Right cardiac atrium (tissue), 5 donors: ENCODE results near the gene MAP3K2. TPM values are rescaled to one million over a fixed set of nuclear protein-coding genes. Genes with fewer than 3 reads are reported as not detected.
"Not testable (repeated sequence)": the region's sequence is repeated elsewhere in the genome, so short reads cannot be mapped to it uniquely, and the experiment has no call there.

Source experiments
- ATAC-seq, 2 donors: fragments of 200-7000 bp; cut with Tn5 transposase; one replicate each; pipeline versions ENCODE4 v1.8.0 to v1.9.1; 2020; ENCODE audit warnings: moderate library complexity in 2 of 2, mild to moderate bottlenecking in 1 of 2
- DNase-seq, 3 donors: peaks; one replicate each; pipeline ENCODE4 v3.0.0-alpha.2; 2020
- H3K27ac ChIP-seq: one replicate; pipeline ENCODE4 v1.5.1; 2013; ENCODE audit warnings: mild to moderate bottlenecking, low read length, control low read depth, moderate library complexity
- H3K27me3 ChIP-seq: one replicate; pipeline ENCODE4 v1.6.1; 2013; ENCODE audit not compliant: control insufficient read depth, insufficient read depth
- H3K4me1 ChIP-seq: one replicate; pipeline ENCODE4 v1.6.1; 2013; ENCODE audit warnings: low read length; ENCODE audit not compliant: control insufficient read depth, insufficient read depth
- H3K4me3 ChIP-seq: one replicate; pipeline ENCODE4 v1.5.1; 2013; ENCODE audit warnings: low read length, control low read depth
- H3K9me3 ChIP-seq: one replicate; pipeline ENCODE4 v1.6.1; 2013; ENCODE audit warnings: low read length; ENCODE audit not compliant: control insufficient read depth
- WGBS: extraction: QIAGEN DNeasy Blood & Tissue Kit; methylation state at CpG from one replicate; pipeline ENCODE4 v1.1.7; 2013; 5-methylcytosine and 5-hydroxymethylcytosine counted together
- intact Hi-C, 4 donors: fragments of 100-400 bp; cut with DNase I; formaldehyde crosslinking; loops; one replicate each; pipeline versions ENCODE4 v1.11.0 to v1.14.0; 2022 to 2023
- polyA plus RNA-seq: library from polyadenylated mRNA; stranded (reverse); fragments of 200-250 nt; gene quantifications from one replicate; pipeline ENCODE4 v1.2.3, GENCODE V29; 2013
- total RNA-seq, 4 donors: library from RNA; stranded (reverse); fragmentation: NEBNext Ultra II Directional; extraction: Animal tissue kit (Norgen Biotek cat#: 25700); gene quantifications; one replicate each; pipeline ENCODE4 v1.2.1, GENCODE V29; 2021
- donor health status: healthy with polysubstance abuse.
- donor health status: DM: no; HTN: yes; CAD: no.
- donor health status: DM: no; HTN: no; CAD: no.
- donor health status: DM: no; HTN: yes; CAD: no; lungs with severe emphysema.
- donor health status: DM: yes; HTN: yes; CAD: no.

The MAP3K2 gene
- total and polyA plus RNA-seq, 5 donors: 4.3 to 34.3 (median 30.7) TPM

DNA sequence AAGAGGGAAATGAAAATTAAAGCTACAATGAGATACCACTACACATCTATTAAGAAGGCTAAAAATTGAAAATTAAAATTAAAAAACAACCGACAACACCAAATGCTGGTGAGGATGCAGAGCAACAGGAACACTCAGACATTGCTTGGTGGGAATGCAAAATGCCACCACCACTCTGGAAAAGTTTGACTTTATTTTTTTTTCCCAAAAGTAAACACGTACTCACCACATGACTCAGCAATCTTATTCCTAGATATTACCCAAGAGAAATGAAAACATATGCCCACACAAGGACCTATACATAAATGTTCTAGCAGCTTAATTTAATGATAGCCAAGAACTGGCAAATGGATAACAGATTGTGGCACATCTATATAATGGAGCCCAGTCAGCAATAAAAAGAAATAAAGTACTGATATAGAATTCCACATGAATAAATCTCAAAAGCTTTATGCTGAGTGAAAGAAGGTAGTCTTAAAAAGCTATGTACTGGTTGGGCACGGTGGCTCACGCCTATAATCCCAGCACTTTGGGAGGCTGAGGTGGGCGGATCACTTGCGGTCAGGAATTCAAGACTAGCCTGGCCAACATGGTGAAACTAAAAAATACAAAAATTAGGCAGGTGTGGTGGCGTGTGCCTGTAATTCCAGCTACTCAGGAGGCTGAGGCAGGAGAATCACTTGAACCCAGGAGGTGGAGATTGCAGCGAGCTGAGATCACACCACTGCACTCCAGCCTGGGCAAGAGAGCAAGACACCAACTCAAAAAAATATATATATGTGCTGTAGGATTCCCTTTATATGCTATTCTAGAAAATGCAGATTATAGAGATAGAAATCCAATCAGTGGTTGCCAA lies 26.2 kb upstream of the MAP3K2 start:
- 87% methylated on average over 8 of the region's 8 CpGs for WGBS
- no peak for ATAC-seq
- DNase-seq: no peak
- Histone ChIP-seq H3K9me3 (no peaks in the 10 kb centered on the region), H3K4me1 (no peaks in the 10 kb centered on the region), H3K4me3 (no peak overlapping the region), H3K27ac (no peak overlapping the region), H3K27me3 (no peaks in the 10 kb centered on the region)
- intact Hi-C loops: loop anchor here in 2 of 4 donors (10.0 kb wide), 2 partner anchors 49 to 69 kb away; no protein-coding TSS in a partner anchor

DNA sequence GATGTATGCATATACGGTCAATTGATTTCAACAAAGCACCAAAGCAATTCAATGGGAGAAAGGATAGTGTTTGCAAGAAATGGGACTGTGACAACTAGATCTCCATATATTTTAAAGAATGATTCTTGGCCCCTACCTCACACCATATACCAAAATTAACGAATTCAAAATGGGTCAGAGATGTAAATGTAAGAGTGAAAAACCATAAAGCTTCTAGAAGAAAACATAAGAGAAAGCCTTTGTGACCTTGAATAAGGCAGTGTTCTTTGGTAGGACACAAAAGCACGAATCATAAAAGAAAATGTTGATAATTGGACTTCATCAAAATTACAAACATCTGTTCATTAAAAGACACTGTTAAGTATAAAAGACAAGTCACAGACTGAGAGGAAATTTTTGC lies 25.4 kb upstream of the MAP3K2 start:
- no peaks in the 10 kb centered on the region for H3K4me1 ChIP-seq
- 85% methylated on average over 3 of the region's 3 CpGs for WGBS
- H3K4me3 ChIP-seq: no peak overlapping the region
- ATAC-seq (no peak), DNase-seq (no peak)
- H3K27ac ChIP-seq: no peak overlapping the region
- H3K9me3 ChIP-seq: no peaks in the 10 kb centered on the region
- no peaks in the 10 kb centered on the region for H3K27me3 ChIP-seq
- intact Hi-C loops: loop anchor here in 2 of 4 donors (10.0 kb wide), 2 partner anchors 48 to 68 kb away; no protein-coding TSS in a partner anchor

DNA sequence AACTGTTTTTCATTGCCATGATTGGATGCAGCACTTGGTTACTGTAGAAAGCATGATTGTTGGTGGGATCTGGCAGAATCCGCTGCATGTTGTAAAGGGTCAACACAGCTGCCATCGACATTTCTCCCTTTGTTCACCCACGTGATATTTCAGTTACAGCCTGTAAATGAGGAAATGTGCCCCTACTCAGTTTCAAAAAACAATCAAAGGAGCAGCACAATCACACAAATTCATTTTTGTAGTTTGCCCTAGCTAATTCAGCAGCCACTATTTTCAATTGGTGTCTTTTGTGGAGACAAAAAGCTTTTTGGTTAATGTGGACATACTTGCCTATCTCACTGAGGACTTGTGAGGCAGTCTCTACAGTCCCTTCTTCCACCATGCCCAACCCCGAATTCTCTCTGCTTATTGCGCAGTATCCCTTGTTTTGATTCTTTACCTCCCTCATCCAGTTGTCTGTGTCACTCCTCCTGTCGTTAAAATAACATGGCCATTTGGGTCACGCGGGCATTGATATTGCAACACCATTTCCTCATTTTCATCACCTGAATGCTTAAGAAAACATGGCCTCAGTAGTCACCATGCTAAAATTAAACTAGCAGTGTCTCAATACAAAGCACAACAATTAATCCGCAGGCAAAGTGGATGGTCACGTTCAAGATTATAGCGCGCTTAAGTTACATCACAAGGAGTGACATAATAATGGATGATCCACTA lies 24.0 kb upstream of the MAP3K2 start:
- Histone ChIP-seq H3K27ac (no peak overlapping the region), H3K4me1 (no peaks in the 10 kb centered on the region), H3K4me3 (no peak overlapping the region), H3K9me3 (no peaks in the 10 kb centered on the region), H3K27me3 (no peaks in the 10 kb centered on the region)
- intact Hi-C loops: loop anchor here in 2 of 4 donors (10.0 kb wide), 2 partner anchors 47 to 67 kb away; no protein-coding TSS in a partner anchor
- ATAC-seq: no peak
- WGBS: 73% methylated on average over 12 of the region's 12 CpGs
- no peak for DNase-seq

DNA sequence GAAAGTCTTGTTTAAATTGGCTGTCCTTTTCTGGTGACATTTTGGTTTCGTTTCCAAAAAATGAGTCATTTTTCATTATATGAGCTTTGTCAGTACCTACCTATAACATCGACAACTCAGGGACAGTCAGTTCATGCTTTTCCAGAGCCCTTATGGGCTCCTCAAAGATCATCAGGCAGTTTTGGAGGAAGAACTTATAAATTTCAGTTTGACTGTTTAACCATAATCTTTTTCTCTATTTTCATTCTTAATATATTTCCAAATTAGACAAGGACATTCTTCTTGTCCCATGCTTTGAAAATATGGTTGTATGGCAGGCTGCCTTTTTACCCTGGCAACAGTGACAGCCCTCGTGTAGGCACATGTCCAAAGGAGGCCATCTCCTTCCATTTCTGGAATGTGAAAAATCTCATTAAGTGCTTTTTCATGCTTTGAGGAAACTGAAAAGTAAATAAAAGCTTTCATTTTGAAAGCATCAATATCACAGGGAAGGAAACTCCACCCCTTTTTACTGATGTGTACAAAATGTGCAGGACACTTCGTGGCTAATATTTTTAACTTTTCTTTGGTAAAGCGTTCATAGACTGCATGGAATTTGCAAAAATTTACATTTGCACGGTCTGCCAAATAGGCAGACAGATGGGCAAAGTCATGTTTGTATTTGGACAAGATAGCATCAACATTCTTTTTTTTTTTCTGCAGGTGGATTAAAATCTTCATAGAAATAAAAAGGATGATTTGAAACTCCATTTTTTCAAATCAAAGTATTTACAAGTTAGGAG lies 23.3 kb upstream of the MAP3K2 start:
- Histone ChIP-seq H3K27me3 (no peaks in the 10 kb centered on the region), H3K9me3 (no peaks in the 10 kb centered on the region), H3K27ac (no peak overlapping the region), H3K4me1 (no peaks in the 10 kb centered on the region), H3K4me3 (no peak overlapping the region)
- WGBS: 26% methylated on average over 6 of the region's 6 CpGs
- DNase-seq (peak in 1 of 3 donors; percentile 30), ATAC-seq (no peak)
- intact Hi-C loops: loop anchor here in 2 of 4 donors (10.0 kb wide), 2 partner anchors 46 to 66 kb away; no protein-coding TSS in a partner anchor

DNA sequence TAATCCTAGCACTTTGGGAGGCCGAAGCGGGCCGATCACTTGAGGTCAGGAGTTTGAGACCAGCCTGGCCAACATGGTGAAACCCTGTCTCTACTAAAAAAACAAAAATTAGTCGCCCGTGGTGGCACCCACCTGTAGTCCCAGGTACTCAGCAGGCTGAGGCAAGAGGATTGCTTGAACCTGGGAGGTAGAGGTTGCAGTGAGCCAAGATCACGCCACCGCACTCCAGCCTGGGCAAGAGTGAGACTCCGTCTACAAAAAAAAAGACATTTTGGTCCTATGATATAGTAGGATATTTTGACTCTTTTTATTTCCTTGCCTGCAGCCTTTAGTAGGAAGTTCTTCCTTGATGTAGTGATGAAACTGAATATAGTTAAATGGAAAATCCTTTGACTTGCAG lies 21.9 kb upstream of the MAP3K2 start:
- 98% methylated on average over 8 of the region's 8 CpGs for WGBS
- DNase-seq, H3K9me3 ChIP-seq, H3K4me1 ChIP-seq, ATAC-seq, H3K4me3 ChIP-seq, H3K27me3 ChIP-seq, H3K27ac ChIP-seq: not testable (repeated sequence)
- intact Hi-C loops: loop anchor here in 2 of 4 donors (10.0 kb wide), 2 partner anchors 45 to 65 kb away; no protein-coding TSS in a partner anchor

DNA sequence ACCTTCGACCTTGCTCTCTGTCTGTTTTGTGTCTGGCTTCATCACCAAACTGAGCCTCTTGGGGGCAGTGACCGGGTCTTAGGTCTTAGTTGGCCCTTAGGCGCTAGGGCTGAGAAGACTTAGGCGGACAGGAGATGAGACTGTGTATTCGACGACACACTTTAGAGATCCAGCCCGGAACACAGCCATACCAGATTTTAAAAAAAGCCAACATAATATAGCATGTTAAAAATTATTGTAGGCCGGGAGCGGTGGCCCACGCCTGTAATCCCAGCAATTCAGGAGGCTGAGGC lies 21.0 kb upstream of the MAP3K2 start:
- DNase-seq (no peak), ATAC-seq (no peak)
- H3K4me3 ChIP-seq: no peak overlapping the region
- peak overlapping the region; percentile 59 for H3K27ac ChIP-seq
- no peaks in the 10 kb centered on the region for H3K27me3 ChIP-seq
- WGBS: 87% methylated on average over 10 of the region's 10 CpGs
- no peaks in the 10 kb centered on the region for H3K9me3 ChIP-seq
- peaks cover 2% of the 10 kb centered on the region for H3K4me1 ChIP-seq
- intact Hi-C loops: no loop called here

DNA sequence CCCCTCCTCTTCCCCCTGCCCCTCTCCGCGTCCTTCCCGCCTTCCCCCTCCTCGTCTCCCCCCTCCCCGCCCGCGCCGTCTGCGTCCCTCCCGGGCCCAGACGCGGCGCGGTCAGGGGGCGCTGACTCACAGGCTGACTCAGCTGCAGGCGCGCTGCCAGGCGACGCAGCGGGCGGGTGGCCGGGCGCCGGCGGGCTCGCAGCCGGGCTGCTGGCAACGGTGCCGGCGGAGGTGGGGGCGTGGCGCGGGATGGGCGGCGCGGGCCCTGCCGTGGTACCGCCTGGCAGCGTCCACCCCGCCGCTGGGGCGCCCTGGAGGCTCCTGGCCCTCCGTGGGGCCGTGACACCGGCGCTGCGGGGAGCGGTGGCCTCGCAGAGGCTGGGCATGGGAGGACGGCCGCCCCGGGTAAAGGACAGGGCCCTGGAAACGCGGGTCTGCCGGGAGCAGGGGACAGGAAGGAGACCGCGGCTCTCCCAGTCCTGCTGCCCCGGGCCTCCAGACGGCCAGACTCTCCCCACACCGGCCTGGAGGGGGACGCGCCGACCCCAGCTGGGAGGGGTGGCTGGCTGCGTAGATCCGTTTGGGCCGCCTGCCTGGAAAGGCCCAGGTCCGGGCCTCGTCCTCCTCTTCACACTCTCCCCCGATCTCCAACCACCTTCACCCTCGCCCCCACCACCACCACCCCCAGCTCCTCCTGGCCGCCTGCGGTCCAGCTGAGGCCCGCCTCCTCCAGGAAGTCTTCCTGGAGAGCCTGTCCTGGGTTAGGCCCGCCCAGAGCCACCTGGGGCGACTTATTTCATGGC lies 20.4 kb upstream of the MAP3K2 start:
- intact Hi-C loops: no loop called here
- H3K4me3 ChIP-seq: peak overlapping the region; percentile 41
- no peaks in the 10 kb centered on the region for H3K27me3 ChIP-seq
- DNase-seq (peak; percentile 92 to 97 (median 97)), ATAC-seq (peak; percentile 94 to 96)
- peak overlapping the region; percentile 59 for H3K27ac ChIP-seq
- 6% methylated on average over 75 of the region's 75 CpGs for WGBS
- peaks cover 2% of the 10 kb centered on the region for H3K4me1 ChIP-seq
- no peaks in the 10 kb centered on the region for H3K9me3 ChIP-seq

DNA sequence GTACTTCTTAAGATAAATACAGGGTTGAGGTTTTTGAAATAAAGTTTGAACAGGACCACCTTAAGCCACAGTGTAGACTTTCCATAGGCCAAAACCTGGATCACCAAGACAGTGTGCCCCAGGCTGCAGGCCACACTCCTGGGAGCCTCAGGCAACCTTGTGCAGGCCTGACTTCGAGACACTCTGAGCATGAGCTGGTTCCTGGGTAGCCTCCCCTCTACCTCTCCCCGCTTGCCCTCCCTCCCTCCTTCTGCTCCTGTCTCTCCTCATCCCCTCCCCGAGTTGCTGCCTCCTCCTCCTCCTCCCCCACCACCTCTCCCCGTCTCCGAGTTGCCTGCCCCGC lies 19.9 kb upstream of the MAP3K2 start:
- intact Hi-C loops: no loop called here
- Histone ChIP-seq H3K27me3 (no peaks in the 10 kb centered on the region), H3K4me1 (peaks cover 2% of the 10 kb centered on the region), H3K27ac (peak overlapping the region; percentile 53), H3K4me3 (no peak overlapping the region), H3K9me3 (no peaks in the 10 kb centered on the region)
- 3% methylated on average over 6 of the region's 6 CpGs for WGBS
- DNase-seq (no peak), ATAC-seq (peak; percentile 43 to 44)

DNA sequence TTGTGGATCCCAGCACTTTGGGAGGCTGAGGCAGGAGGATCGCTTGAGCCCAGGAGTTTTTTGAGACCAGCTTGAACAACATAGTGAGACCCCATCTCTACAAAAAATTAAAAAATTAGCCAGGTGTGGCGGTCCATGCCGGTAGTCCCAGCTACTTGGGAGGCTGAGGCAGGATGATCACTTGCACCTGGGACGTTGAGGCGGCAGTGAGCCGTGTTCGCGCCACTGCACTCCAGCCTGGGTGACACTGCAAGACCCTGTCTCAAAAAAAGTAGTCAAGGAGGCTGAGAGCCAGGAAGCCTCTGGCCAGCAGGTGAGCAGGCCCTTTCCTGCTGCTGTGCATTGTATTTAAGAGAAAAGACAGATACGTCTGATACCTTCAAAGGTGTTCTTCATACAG lies 19.3 kb upstream of the MAP3K2 start:
- WGBS: 95% methylated on average over 9 of the region's 9 CpGs
- Histone ChIP-seq H3K27me3 (no peaks in the 10 kb centered on the region), H3K4me1 (peaks cover 2% of the 10 kb centered on the region), H3K4me3 (no peak overlapping the region), H3K9me3 (no peaks in the 10 kb centered on the region), H3K27ac (no peak overlapping the region)
- intact Hi-C loops: no loop called here
- ATAC-seq: no peak
- DNase-seq: peak in 1 of 3 donors; percentile 46

DNA sequence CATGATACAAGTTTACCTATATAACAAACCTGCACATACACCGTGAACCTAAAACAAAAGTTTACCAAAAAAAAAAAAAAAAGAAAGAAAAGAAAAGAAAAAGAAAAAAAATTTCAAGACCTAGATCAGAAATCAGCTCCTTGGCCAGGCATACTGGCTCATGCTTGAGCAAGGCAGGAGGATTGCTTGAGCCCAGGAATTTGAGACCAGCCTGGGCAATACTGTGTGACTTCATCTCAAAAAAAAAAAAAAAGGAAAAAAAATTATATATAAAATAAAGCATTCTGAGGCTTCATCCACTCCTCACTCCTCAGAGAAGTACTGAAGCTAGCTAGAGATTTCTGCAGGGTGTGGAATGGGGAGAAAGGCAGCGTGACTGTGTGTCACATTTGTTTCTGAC lies 18.7 kb upstream of the MAP3K2 start:
- DNase-seq (no peak), ATAC-seq (no peak)
- Histone ChIP-seq H3K4me1 (peaks cover 2% of the 10 kb centered on the region), H3K27me3 (no peaks in the 10 kb centered on the region), H3K9me3 (no peaks in the 10 kb centered on the region), H3K4me3 (no peak overlapping the region), H3K27ac (no peak overlapping the region)
- 97% methylated on average over 2 of the region's 2 CpGs for WGBS
- intact Hi-C loops: no loop called here
